K562 (cell line): Measurements from ENCODE around the gene SPDYE6. TPM values are rescaled to one million over a fixed set of nuclear protein-coding genes. Genes with fewer than 3 reads are reported as not detected.
A peak's percentile ranks its signal among the peaks of the same experiment; 100 is the strongest.

Experiments
- AFF4 ChIP-seq: sonication (generic); formaldehyde crosslinking; IDR thresholded peaks from 2 replicates; pipeline ENCODE4 v1.8.0; 2023; ENCODE audit warnings: mild to moderate bottlenecking, missing genetic modification reagents
- BCLAF1 ChIP-seq, 2 experiments: fragments of 450-650 bp in 1 of 2; IDR thresholded peaks; 2 replicates each; pipeline ENCODE4 v1.6.1; 2011 to 2017; ENCODE audit warnings: low read depth in 2 of 2, antibody characterized with exemption in 1 of 2, borderline replicate concordance in 1 of 2, low read length in 1 of 2, mild to moderate bottlenecking in 1 of 2, mixed read lengths in 1 of 2; ENCODE audit not compliant: control insufficient read depth in 1 of 2
- FOS ChIP-seq: IDR thresholded peaks from 3 replicates; pipeline ENCODE4 v1.6.1; 2011; ENCODE audit not compliant: insufficient read length; ENCODE audit errors: extremely low read depth
- FOXK1 ChIP-seq: sonication (generic); formaldehyde crosslinking; IDR thresholded peaks from 2 replicates; pipeline ENCODE4 v1.8.0; 2022; ENCODE audit warnings: missing genetic modification reagents, mild to moderate bottlenecking, borderline replicate concordance
- JUN ChIP-seq, 2 experiments: sonication (generic) in 1 of 2; formaldehyde crosslinking in 1 of 2; IDR thresholded peaks; 2 replicates each; pipeline versions ENCODE4 v1.6.1 to v1.8.0; 2012 to 2022; ENCODE audit warnings: borderline replicate concordance in 2 of 2, mild to moderate bottlenecking in 2 of 2, improper control_type of control experiment in 1 of 2, low read depth in 1 of 2, low read length in 1 of 2, missing genetic modification reagents in 1 of 2
- SIX5 ChIP-seq, 2 experiments: IDR thresholded peaks; 2 replicates each; pipeline ENCODE4 v1.6.1; 2011; ENCODE audit warnings: low read length in 2 of 2, borderline replicate concordance in 1 of 2, low read depth in 1 of 2, mild to moderate bottlenecking in 1 of 2, moderate library complexity in 1 of 2; ENCODE audit not compliant: insufficient read depth in 1 of 2
- TFE3 ChIP-seq: fragments of 450-650 bp; formaldehyde crosslinking; IDR thresholded peaks from 2 replicates; pipeline ENCODE4 v1.4.0; 2020; ENCODE audit warnings: mild to moderate bottlenecking, mixed read lengths
- ZBTB33 ChIP-seq: sonication (generic); formaldehyde crosslinking; IDR thresholded peaks from 2 replicates; pipeline ENCODE4 v1.8.1; 2023; ENCODE audit warnings: mild to moderate bottlenecking, missing genetic modification reagents
- ZFP1 ChIP-seq: fragments of 450-650 bp; formaldehyde crosslinking; IDR thresholded peaks from 2 replicates; pipeline ENCODE4 v1.4.0; 2020; ENCODE audit warnings: mild to moderate bottlenecking, mixed read lengths
- ZNF224 ChIP-seq: sonication (generic); formaldehyde crosslinking; IDR thresholded peaks from 2 replicates; pipeline ENCODE4 v1.8.0; 2022; ENCODE audit warnings: mild to moderate bottlenecking, missing genetic modification reagents
- ZNF398 ChIP-seq: fragments of 250-450 bp; sonication (Bioruptor Pico); IDR thresholded peaks from 2 replicates; pipeline ENCODE4 v1.8.0; 2021; ENCODE audit warnings: moderate library complexity, mild to moderate bottlenecking, inconsistent platforms
- polyA plus RNA-seq, 8 experiments: library from polyadenylated mRNA; depleted of rRNA in 4 of 8; stranded (reverse) in 5 of 8; unstranded in 3 of 8; fragments of >200 nt; fragmentation: Nextera tagmentation in 2 of 8; fragmentation: Illumina TruSeq in 1 of 8; extraction: Ambion mirVana in 2 of 8; extraction: Trizol in 1 of 8; gene quantifications; 2 replicates each; pipeline versions ENCODE4 v1.2.1 to v1.2.3, GENCODE V29; 2011 to 2014; ENCODE audit warnings: inconsistent platforms in 1 of 8, missing spikeins in 1 of 8
- total RNA-seq, 7 experiments: library from RNA; depleted of rRNA in 6 of 7; stranded (reverse); fragments of >200 nt in 6 of 7; fragmentation: Illumina TruSeq in 2 of 7; extraction: Trizol in 2 of 7; gene quantifications; 2 replicates each; pipeline versions ENCODE4 v1.2.1 to v1.2.3, GENCODE V29; 2011 to 2021; ENCODE audit warnings: low replicate concordance in 1 of 7

The SPDYE6 gene
- total and polyA plus RNA-seq, 9 of the 15 experiments (the other 6 are each of a cell fraction or from before 2014, with no cell fraction given) = 0.24 to 0.35 TPM; not detected in 7

- TF ChIP-seq ZNF398 (CRISPR knock-in tag) (no peak), JUN (IDR thresholded peaks at IDR 0.05; ENCODE audit: borderline replicate concordance, low read depth, low read length) (no peak), JUN (CRISPR knock-in tag; IDR thresholded peaks at IDR 0.05; ENCODE audit: borderline replicate concordance) (peak; percentile 49; the same call in 1 of the 2 replicates), ZNF224 (no peak), BCLAF1 (IDR thresholded peaks at IDR 0.05; ENCODE audit: borderline replicate concordance in 1 of 2, control insufficient read depth in 1 of 2, low read depth in 2 of 2, low read length in 1 of 2) (no peak), TFE3 (no peak), FOS (no peak), SIX5 (IDR thresholded peaks at IDR 0.05; ENCODE audit: borderline replicate concordance in 1 of 2, insufficient read depth in 1 of 2, low read depth in 1 of 2, low read length in 2 of 2) (no peak), ZBTB33 (CRISPR knock-in tag) (peak; percentile 0; the same call in 1 of the 2 replicates), ZFP1 (no peak), FOXK1 (CRISPR knock-in tag) (no peak), AFF4 (CRISPR knock-in tag) (0 out of 2 replicates have a peak, but pooled peaks have one; percentile 66)
These were observed 40.4 kb upstream of the SPDYE6 start (continued) for GRCh38 chr7:102396710-102397019.
